ENCODE data around the gene CPTP.
"Not testable (repeated sequence)": the region's sequence is repeated elsewhere in the genome, so short reads cannot be mapped to it uniquely, and the experiment has no call there.

CPTP gene

DNA sequence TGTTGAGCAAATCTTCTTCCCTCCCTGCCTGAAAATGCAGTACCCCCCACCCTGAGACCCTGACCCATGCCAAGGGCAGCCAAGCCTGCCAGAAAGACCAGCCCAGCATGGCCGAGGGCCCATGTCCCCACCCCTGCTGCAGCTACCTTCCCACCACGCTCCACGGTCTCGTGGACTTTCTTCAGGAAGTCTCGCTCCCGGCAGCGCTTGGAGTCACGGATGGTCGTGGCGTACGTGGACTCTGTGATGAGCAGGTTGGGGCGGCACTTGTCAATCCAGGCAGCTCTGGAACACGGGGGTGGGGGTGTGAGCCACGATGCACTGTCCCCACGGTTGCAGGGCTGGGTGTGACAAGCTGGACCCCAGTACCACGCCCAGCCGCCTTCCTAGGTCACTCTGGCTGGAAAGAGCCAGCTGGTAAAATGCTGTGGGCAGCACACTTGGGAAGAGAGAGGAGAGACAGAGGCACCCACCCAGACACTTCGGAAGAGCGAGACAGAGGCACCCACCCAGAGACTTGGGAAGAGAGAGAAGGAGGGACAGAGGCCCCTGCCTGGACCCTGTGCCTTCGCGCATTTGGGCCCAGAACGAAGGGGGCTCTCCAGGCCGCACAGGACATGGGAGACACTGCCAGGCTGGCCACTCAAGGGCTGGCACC lies 9.8 kb upstream of the CPTP start:
- DNase-seq: no peak
- in situ Hi-C loops (cut with HindIII; ENCODE audit: low pct_ligation_motif_present, low pct_unique_long_range_greater_than_20kb, low sequenced_read_pairs): no loop called here

DNA sequence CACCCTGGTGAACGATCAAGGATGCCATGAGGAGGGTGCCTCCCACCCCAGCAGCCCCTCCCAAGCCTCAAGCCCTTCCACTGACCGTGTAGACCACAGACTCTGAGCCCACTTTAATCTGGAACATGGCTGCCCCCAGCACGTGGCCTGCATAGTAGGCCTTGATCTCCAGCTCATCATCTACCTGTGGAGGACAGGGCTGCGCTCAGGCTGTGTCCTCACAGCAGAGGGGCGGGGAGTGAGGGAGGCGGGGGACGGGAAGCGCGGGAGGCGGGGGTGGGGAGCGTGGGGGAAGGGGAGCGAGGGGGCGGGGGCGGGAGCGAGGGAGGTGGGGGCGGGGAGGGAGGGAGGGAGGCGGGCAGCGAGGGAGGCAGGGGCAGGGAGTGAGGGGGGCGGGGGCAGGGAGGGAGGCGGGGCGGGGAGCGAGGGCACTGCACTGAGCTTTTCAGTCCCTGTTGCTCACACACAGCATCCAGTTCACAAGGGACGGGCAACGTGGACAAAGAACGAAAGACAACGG lies 9.1 kb upstream of the CPTP start:
- no peak for DNase-seq
- in situ Hi-C loops (cut with HindIII; ENCODE audit: low pct_ligation_motif_present, low pct_unique_long_range_greater_than_20kb, low sequenced_read_pairs): no loop called here

DNA sequence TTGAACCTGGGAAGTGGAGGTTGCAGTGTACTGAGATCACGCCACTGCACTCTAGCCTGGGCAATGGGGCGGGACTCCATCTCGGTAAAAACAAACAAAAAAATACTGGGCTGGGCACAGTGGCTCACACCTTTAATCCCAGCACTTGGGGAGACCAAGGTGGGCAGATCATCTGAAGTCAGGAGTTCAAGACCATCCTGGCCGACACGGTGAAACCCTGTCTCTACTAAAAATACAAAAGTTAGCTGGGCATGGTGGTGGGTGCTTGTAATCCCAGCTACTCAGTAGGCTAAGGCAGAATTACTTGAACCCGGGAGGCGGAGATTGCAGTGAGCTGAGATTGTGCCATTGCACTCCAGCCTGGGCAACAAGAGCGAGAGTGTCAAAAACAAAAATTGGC lies 8.4 kb upstream of the CPTP start:
- DNase-seq: not testable (repeated sequence)

DNA sequence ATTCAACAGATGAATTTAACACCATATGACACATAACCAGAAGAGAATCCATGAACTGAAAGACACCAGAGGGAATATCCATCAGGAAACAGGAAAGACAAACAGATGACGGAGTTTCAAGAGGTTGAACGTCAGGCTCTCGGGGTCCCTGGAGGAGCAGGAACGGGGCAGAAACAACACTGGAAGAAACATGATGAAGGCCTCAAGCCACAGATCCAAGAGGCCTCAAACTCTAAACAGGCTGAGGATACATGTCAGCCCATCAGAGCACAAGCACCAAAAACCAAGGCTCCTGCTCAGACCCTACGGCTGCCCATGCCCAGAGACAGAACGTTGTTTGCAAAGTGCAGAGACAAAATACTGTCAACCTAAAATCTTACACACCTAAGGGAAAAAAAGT lies 7.2 kb upstream of the CPTP start:
- DNase-seq: no peak
- in situ Hi-C loops (cut with HindIII; ENCODE audit: low pct_ligation_motif_present, low pct_unique_long_range_greater_than_20kb, low sequenced_read_pairs): no loop called here

More for the DNA sequence above, 8.4 kb upstream of the CPTP start:
- in situ Hi-C loops (cut with HindIII; ENCODE audit: low pct_ligation_motif_present, low pct_unique_long_range_greater_than_20kb, low sequenced_read_pairs): not testable (repeated sequence)

DNA sequence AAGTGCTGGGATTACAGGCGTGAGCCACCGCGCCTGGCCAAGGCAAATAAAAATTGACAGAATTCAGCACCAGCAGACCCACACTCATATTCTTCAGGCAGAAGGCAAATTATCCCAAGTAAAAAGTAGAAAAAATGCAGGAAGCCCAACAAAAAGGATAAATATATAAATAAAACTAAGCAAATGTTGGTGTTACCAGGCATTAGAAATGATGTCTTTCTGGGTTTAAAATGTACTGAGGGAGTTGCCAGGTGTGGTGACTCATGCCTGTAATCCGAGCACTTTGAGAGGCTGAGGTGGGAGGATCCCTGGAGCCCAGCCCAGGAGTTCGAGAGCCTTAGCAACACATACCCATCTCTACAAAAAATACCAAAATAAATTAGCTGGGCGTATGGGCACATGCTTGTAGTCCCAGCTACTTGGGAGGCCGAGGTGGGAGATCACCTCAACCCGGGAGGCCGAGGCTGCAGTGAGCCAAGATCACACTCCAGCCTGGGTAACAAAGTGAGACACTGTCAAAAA lies 6.4 kb upstream of the CPTP start:
- peak; percentile 83 for DNase-seq
- in situ Hi-C loops (cut with HindIII; ENCODE audit: low pct_ligation_motif_present, low pct_unique_long_range_greater_than_20kb, low sequenced_read_pairs): no loop called here

DNA sequence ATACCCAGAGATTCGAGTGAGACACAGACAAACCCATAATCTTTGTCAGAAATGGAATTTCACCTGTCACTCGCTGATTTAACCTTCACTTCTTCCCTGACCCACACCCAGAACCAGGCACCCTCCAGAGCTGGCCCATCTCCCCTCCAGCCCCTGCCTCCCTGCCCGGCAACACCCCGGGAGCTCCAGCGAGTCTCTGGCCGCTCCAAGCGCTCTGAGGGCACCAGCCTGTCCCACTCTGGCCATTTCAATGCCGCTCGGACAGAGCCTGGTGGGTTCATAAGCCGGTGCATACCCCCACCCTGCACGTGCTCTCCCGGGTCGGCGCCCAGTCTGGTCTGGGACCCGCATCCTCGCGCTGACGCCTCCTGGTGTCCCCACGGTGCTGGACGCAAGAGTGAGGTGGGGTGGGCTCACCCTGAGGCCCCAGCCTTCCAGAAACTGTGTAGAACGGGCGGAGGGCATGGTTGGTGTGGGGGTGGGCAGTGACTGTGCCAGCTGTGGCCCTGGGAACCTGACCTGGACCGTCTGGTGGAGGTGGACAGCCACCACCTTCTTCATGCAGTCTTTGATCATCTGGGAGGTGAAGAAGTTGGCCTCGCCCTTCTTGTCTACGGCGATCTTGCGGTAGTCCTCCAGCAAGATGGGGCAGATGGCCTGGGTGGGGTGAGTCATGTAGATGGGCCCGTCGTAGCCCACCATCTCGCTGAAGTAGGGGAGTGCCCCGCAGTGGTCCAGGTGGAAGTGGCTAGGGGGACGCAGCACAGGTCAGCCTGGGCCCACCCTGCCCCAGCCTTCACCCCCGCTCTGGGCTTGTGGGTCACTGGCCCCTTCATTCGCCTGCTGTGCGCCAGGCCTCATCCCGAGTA lies 5.6 kb upstream of the CPTP start:
- in situ Hi-C loops (cut with HindIII; ENCODE audit: low pct_ligation_motif_present, low pct_unique_long_range_greater_than_20kb, low sequenced_read_pairs): no loop called here

DNA sequence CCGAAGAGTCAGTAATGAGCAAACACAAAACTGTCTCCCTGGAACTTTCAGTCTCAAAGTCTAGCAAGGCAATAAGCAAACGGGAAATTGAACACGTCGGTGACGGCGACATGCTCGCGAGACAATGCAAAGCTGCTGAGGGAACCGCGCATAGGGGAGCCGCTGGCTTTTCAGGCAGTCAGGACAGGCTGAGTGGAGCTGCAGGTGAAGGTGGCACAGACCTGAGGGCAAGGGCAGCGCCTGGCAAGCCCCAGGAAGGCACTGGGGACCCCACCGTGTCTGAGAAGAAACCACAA lies 5.0 kb upstream of the CPTP start:
- DNase-seq: no peak
- in situ Hi-C loops (cut with HindIII; ENCODE audit: low pct_ligation_motif_present, low pct_unique_long_range_greater_than_20kb, low sequenced_read_pairs): no loop called here

More for the DNA sequence above, 5.6 kb upstream of the CPTP start:
- DNase-seq: no peak

DNA sequence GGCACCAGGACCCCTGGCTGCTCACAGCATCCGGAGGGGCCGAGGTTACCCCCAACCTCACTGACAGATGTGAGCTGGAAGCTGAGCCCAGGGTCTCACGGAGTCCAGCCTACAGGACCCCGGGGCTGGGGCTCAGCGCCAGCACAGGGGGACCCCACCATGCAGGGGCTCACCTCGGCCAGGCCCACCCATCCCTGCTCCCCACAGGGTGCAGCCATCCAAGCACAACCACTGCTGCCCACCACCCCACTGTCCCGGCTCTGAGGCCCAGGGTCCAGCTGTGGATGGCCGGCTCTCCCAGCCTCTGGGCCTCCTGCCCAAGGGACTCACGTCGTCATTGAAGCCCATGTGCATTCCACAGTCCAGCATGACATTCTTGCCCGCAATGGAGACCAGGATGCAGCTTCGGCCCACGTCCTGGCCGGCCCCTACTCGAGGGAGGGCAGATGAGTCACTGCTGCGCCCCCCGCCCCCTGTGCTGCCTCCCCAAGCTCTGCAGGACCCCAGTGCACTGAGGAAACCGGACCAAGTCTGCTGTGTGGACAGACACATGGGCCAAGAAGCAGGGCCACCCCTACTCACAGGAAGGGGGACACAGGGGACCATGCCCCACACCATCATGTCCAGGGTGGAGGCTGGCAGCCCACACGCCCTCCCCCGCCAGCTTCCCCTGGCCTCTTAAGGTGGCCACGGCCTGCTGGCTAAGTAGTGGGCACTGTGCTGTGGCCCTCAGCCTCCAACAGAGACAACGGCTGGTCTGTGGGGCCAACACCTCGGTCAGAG lies 3.7 kb upstream of the CPTP start:
- DNase-seq: no peak
- in situ Hi-C loops (cut with HindIII; ENCODE audit: low pct_ligation_motif_present, low pct_unique_long_range_greater_than_20kb, low sequenced_read_pairs): no loop called here

DNA sequence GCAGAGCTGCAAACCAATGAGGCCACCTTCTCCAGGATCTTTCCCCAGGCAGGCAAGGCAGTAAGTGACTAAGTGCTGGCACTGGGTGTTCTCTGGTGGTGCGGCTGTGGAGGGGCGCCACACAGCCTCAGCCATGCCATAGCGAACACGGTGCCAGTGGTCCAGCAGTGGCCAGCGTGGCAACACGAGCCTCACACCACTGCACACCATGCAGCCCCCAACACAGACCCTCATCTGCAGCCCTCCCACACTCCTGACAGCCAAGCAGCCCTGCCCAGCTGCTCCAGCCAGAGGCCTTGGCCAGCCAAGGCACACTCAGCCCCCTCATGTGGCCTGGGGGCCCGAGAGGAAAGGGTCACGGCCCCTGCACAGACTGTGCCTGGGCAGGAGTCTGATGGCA lies 3.1 kb upstream of the CPTP start:
- in situ Hi-C loops (cut with HindIII; ENCODE audit: low pct_ligation_motif_present, low pct_unique_long_range_greater_than_20kb, low sequenced_read_pairs): no loop called here
- DNase-seq: no peak

DNA sequence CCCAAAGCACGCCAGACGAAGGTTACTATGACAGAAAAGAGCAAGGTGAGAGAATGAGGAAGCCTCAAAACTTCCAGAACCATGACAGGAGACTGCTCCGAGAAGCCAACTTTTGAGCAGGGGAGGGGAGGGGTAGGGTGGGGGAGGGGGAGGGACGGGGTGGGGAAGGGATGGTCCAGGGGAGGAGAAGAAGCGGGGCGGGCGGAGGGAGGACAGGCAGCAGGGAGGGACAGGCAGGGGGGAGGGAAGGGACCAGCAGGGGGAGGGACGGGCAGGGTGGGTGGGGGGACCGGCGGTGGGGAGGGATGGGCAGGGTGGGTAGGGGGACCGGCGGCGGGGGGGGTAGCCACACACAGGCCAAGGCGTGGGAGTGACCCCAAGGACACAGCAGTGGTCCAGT lies 2.2 kb upstream of the CPTP start:
- no peak for DNase-seq
- in situ Hi-C loops (cut with HindIII; ENCODE audit: low pct_ligation_motif_present, low pct_unique_long_range_greater_than_20kb, low sequenced_read_pairs): no loop called here

DNA sequence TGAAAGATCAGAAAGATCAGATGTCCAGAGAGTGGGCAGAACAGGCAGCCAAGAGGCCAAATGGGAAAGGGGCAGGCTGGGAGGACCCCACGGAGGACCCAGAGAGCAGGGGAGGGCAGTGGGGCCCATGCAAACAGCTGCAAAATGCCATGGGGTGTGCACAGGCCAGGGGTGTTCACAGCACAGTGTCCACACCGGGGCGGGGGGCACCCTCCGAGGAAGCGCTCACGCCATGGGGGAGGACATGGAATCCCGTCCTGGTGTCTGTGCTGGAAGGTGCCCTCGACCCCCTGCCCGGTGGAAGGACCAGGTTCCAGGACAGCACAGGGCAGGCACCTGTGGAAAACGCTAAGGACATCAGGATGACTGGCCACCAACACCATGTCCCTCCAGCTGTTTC lies 1.6 kb upstream of the CPTP start:
- no peak for DNase-seq
- in situ Hi-C loops (cut with HindIII; ENCODE audit: low pct_ligation_motif_present, low pct_unique_long_range_greater_than_20kb, low sequenced_read_pairs): no loop called here

DNA sequence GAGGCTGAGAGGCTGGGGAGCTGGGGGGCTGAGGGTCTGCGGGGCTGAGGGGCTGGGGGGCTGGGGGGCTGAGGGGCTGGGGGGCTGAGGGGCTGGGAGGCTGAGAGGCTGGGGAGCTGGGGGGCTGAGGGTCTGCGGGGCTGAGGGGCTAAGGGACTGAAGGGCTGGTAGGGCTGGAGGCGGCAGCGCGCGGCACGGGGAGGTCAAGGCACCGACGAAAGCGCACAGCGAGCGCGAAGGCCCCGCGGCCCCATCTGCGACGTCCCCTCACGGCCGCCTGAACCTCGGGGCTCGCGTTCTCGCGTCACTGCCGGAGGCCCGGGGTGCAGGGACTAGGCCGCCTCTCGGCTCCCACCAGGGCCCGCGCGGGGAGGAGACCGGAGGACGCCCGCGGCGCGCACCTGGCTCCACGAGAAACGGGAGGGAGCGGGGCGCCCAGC lies 498 bp upstream of the CPTP start:
- in situ Hi-C loops (cut with HindIII; ENCODE audit: low pct_ligation_motif_present, low pct_unique_long_range_greater_than_20kb, low sequenced_read_pairs): no loop called here
- no peak for DNase-seq

DNA sequence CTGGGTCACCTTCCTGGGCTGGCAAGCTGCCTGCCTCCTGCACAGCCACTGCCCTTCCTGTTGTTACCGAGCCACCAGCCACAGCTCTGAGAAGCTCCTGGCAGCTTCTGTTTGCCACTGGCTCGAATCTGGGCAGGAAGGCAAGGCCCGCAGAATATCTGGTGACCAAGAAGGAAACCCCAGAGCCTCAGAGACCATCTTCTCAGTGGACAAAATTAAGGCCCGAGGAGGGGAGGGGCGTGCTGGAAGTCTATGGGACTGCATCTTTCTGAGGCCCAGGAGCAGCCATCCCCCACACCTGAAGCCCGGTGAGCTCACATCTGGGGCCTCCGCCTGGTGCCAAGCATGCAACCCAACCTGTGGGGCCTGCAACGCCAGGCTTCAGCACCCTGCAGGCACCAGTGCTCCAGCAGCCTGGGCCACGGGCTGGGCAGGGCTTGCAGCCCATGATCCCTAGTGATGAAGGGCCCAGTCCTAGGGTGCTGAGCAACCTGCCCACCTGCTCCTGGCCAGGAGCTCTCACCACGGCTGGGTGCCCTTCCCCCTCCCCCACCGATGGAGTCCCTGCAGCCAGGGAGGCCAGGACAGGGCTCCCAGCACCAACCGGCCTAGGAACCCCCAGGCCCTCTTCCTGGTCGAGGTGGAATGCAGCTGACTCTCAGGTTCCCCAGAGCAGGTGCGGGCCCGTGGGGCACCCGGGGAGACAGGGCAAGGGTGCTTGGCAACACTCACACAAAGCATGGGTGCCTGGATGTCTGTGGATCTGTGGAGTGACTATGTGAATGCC lies 879 bp downstream of the CPTP start:
- DNase-seq: no peak
- in situ Hi-C loops (cut with HindIII; ENCODE audit: low pct_ligation_motif_present, low pct_unique_long_range_greater_than_20kb, low sequenced_read_pairs): no loop called here

DNA sequence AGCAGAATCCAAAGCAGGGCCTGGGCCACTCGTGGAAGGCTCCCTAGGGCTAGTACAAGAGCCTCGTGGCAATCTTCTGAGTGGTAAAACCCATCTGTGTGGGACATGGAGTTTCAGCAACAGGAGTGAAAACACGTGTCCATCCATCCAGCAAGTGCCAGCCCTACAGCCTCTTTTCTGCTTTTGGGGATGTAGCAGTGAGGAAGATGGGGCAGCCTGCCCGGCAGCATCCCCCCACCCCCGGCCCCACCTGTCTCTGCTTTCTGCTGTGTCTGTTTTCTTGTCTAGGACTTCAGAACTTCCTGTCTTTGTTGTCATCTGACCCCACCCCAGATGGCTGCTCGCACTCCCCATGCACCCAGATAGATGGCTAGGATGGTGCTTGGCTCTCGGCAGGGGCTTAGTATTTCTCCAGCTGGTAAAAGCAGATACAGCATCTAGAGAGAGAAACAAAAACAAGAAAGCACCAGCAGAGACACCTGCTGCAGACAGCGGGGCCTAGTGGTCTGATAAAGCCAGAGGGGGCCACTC lies 1.5 kb downstream of the CPTP start:
- in situ Hi-C loops (cut with HindIII; ENCODE audit: low pct_ligation_motif_present, low pct_unique_long_range_greater_than_20kb, low sequenced_read_pairs): no loop called here
- DNase-seq: no peak

DNA sequence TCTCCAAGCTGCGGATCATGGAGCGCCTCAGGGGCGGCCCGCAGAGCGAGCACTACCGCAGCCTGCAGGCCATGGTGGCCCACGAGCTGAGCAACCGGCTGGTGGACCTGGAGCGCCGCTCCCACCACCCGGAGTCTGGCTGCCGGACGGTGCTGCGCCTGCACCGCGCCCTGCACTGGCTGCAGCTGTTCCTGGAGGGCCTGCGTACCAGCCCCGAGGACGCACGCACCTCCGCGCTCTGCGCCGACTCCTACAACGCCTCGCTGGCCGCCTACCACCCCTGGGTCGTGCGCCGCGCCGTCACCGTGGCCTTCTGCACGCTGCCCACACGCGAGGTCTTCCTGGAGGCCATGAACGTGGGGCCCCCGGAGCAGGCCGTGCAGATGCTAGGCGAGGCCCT lies 2.7 kb downstream of the CPTP start:
- in situ Hi-C loops (cut with HindIII; ENCODE audit: low pct_ligation_motif_present, low pct_unique_long_range_greater_than_20kb, low sequenced_read_pairs): no loop called here
- DNase-seq: no peak

DNA sequence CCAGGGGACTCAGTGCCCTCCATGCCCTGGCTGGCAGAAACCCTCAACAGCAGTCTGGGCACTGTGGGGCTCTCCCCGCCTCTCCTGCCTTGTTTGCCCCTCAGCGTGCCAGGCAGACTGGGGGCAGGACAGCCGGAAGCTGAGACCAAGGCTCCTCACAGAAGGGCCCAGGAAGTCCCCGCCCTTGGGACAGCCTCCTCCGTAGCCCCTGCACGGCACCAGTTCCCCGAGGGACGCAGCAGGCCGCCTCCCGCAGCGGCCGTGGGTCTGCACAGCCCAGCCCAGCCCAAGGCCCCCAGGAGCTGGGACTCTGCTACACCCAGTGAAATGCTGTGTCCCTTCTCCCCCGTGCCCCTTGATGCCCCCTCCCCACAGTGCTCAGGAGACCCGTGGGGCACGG lies 3.7 kb downstream of the CPTP start:
- in situ Hi-C loops (cut with HindIII; ENCODE audit: low pct_ligation_motif_present, low pct_unique_long_range_greater_than_20kb, low sequenced_read_pairs): no loop called here
- no peak for DNase-seq

DNA sequence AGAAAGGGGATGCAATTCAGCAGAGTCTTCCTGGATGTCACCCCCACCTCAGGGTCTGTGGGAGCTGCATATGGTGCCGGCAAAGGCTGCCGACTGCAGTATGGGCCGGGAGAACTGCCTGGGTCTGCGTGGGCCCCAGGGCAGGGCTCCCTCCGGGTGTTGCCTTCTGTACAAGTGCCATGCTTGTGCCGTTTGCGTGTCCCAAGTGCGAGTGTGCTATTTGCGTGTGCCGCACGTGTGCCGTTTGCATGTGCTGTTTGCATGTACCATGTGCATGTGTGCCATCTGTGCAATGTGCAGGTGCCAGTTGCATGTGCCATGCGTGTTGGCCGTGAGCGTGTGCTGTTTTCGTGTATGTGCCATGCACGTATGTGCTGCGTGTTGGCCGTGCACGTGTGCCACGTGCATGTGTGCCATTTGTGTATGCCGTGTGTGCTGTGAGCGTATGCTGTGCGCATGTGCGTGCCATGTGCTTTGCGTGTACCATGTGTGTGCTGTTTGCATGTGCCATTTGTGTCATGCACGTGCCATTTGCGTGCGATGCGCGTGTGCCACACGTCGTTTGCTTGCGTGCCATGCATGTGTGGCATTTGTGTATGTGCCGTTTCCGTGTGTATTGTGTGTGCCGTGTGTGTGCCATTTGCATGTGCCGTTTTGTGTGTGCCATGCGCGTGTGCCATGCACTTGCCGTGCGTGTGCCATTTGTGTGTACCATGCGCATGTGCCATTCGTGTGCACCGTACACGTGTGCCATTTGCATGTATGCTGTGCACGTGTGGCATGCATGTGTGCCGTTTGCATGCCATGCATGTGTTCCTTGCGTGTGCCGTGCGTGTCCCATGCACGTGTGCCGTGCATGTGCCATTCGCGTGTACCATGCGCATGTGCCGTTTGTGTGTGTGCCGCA lies 5.0 kb downstream of the CPTP start:
- DNase-seq: no peak
- in situ Hi-C loops (cut with HindIII; ENCODE audit: low pct_ligation_motif_present, low pct_unique_long_range_greater_than_20kb, low sequenced_read_pairs): no loop called here
